GM10248 (cell line): ENCODE results near the gene TSSK1B.
"Not testable (repeated sequence)": the region's sequence is repeated elsewhere in the genome, so short reads cannot be mapped to it uniquely, and the experiment has no call there.

Source experiments
- CTCF ChIA-PET: fragments of 300-600 bp; sonication (Branson Sonifier 250); formaldehyde crosslinking; extraction: SDS; loops from one replicate; lab custom pipeline; 2021; ENCODE audit warnings: antibody characterized with exemption; lab: Yijun Ruan, JAX
- POLR2A ChIA-PET: fragments of 350-650 bp; sonication (Branson Sonifier 250); formaldehyde crosslinking; extraction: SDS; loops from one replicate; lab custom pipeline; 2020; ENCODE audit warnings: antibody characterized with exemption; lab: Yijun Ruan, JAX
- DNase-seq: peaks from one replicate; pipeline ENCODE4 v3.0.0; 2012; ENCODE audit errors: extremely low spot score
- TF ChIP-seq, protein P1 (sequence below): IDR thresholded peaks from 2 replicates; pipeline ENCODE4 v1.5.1; 2012; ENCODE audit warnings: mild to moderate bottlenecking, low read depth; ENCODE audit errors: extremely low read depth, missing control alignments, control extremely low read depth

Gene TSSK1B

DNA sequence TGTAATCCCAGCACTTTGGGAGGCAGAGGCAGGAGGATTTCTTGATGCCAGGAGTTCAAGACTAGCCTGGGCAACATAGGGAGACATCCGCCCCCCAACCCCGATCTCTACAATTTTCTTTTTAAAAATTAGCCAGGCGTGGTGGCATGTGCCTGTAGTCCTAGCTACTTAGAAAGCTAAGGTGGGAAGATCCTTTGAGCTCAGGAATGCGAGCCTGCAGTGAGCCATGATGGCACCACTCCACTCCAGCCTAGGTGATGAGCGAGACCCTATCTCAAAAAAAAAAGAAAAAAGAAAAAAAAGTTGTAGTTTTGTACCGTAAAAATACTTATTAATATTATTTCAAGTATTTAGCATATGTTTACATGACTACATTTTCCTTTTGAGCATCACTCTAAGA lies 29.3 kb downstream of the TSSK1B start:
- CTCF ChIA-PET, result interaction anchor here (1.0 to 1.5 kb wide), 3 partner anchors 8 to 26 kb away, joined by 3 to 4 read pairs (median 4); no protein-coding TSS in a partner anchor
- DNase-seq, result no peak
- POLR2A ChIA-PET, result no interaction called here
- TF ChIP-seq, protein P1, sequence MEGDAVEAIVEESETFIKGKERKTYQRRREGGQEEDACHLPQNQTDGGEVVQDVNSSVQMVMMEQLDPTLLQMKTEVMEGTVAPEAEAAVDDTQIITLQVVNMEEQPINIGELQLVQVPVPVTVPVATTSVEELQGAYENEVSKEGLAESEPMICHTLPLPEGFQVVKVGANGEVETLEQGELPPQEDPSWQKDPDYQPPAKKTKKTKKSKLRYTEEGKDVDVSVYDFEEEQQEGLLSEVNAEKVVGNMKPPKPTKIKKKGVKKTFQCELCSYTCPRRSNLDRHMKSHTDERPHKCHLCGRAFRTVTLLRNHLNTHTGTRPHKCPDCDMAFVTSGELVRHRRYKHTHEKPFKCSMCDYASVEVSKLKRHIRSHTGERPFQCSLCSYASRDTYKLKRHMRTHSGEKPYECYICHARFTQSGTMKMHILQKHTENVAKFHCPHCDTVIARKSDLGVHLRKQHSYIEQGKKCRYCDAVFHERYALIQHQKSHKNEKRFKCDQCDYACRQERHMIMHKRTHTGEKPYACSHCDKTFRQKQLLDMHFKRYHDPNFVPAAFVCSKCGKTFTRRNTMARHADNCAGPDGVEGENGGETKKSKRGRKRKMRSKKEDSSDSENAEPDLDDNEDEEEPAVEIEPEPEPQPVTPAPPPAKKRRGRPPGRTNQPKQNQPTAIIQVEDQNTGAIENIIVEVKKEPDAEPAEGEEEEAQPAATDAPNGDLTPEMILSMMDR, result no peak

DNA sequence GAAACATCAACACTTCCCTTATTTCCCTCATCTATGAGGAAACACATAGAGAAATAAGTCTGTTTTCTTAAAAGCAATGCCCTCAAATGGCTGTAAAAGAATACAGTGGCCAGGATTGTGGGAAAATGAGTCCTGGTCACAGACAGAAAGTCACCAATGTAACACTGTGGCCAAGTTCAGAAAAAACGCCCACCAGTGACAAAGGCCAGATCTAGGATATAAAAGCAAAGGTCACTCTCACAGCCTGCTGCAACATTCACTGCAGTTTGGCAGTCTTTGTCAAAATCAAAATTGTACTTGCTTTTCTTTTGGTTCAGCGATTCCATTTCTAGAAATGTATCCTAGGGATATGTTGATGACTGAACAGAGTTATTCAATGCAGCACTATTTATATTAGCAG lies 30.5 kb downstream of the TSSK1B start:
- TF ChIP-seq, protein P1, result no peak
- POLR2A ChIA-PET, result no interaction called here
- DNase-seq, result no peak
- CTCF ChIA-PET, result interaction anchor here (1.0 to 1.5 kb wide), 4 partner anchors 10 to 25 kb away, joined by 3 to 4 read pairs (median 4); no protein-coding TSS in a partner anchor

DNA sequence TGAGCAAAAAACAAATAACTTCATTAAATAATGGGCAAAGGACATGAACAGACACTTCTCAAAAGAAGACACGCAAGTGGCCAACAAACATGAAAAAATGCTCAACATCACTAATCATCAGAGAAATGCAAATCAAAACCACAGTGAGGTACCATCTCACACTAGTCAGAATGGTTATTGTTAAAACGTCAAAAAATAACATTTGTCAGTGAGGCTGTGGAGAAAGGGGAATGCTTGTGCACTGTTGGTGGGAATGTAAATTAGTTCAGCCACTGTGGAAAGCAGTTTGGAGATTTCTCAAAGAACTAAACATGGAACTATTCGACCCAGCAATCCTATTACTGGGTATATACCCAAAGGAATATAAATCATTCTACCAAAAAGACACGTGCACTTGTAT lies 36.8 kb downstream of the TSSK1B start:
- DNase-seq, POLR2A ChIA-PET: not testable (repeated sequence)
- CTCF ChIA-PET, result interaction anchor here (1.0 to 2.8 kb wide), 2 partner anchors 8 to 19 kb away, joined by 3 to 13 read pairs; no protein-coding TSS in a partner anchor

DNA sequence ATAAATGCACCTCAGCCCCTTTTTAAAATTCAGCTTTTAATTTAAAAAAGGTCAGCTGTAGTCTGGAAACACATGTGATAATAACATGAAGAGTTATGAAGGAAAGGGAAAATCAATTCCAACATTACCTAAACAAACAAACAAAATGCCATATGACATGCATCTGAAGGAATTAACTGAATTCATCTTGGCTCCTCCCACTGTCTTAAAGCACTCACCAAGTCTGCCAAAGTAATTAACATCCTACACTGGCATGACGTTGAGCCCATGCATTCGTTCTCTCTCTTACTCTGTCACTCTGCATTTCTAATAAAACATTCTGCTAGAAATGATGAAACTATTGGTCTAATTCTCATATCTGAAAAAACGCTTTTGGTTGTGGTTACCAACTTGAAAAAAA lies 37.7 kb downstream of the TSSK1B start:
- POLR2A ChIA-PET, result no interaction called here
- TF ChIP-seq, protein P1, result no peak
- CTCF ChIA-PET, result interaction anchor here (2.8 kb wide), 1 partner anchor 18 kb away, joined by 13 read pairs; no protein-coding TSS in a partner anchor
- DNase-seq, result no peak

DNA sequence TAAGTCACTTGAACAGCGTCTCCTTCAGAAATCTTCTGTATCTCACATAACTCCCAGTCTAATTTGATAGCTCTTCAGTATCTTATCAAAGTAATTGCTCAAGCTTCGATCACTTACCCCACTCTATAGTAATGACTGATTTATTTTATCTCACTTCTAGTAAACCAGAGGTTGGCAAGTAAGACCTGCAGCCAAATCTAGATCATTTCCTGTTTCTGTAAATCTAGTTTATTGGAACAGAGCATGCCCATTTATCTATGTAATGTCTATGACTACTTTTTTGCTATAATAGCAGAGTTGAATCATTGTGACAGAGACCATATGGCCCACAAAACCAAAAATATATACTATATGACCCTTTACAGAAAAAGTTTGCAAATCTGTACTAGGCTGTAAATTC lies 40.1 kb downstream of the TSSK1B start:
- POLR2A ChIA-PET, result no interaction called here
- CTCF ChIA-PET, result interaction anchor here (1.2 to 1.3 kb wide), 2 partner anchors 10 to 15 kb away, joined by 3 to 4 read pairs; no protein-coding TSS in a partner anchor
- TF ChIP-seq, protein P1, result no peak
- no peak for DNase-seq

DNA sequence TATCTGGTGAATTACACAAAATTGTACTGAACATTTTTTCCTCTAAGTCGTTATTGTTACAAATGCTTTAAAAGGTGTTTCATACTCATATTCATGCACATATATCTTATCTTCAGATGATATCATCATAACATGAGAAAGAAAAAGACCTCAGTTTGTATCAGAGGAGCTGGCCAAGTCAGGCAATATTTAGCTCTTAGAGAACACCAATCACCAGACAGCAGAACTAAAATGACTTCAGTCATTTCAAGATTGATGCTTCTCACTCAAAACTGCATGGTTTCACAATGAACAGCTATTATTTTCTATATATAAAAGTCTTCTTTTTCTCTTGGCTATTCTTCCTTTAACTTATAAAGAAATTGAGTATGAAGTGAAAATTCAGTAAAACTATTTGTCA lies 44.6 kb downstream of the TSSK1B start:
- no peak for DNase-seq
- POLR2A ChIA-PET, result no interaction called here
- TF ChIP-seq, protein P1, result no peak
- CTCF ChIA-PET, result interaction anchor here (1.1 to 4.8 kb wide), 2 partner anchors 11 to 216 kb away, joined by 3 to 26 read pairs; no protein-coding TSS in a partner anchor

DNA sequence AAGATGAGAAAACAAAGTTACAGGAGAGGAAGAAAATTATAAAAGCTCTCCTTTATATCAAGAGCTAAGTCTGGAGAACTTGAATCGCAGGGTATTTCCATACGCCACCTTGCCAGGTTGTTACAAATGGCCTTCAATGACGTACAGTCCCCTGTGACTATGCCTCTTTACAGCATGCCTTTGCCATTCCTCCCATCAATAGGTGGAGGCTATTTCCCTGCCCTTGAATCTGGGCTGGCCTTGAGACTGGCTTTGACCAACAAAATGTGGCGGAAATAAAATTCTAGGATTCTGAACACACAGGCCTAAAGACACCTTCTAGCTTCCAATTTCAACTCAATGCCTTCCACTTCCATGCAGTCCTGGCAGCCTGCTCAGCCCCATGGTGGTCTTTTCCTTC lies 45.7 kb downstream of the TSSK1B start:
- CTCF ChIA-PET, result interaction anchor here (1.1 to 4.8 kb wide), 2 partner anchors 10 to 34 kb away, joined by 3 to 26 read pairs; no protein-coding TSS in a partner anchor
- DNase-seq, result no peak
- POLR2A ChIA-PET, result no interaction called here
- TF ChIP-seq, protein P1, result no peak
